HFFc6 (cell line): Measurements from ENCODE around the gene OPRPN. TPM values are rescaled to one million over a fixed set of nuclear protein-coding genes. Genes with fewer than 3 reads are reported as not detected.

Experiments
- total RNA-seq, 6 experiments: library from RNA; stranded (reverse); fragmentation: NEBNext Ultra II Directional; extraction: Animal tissue kit (Norgen Biotek cat#: 25700); gene quantifications; 2 replicates in 1 of 6; 3 replicates in 5 of 6; pipeline ENCODE4 v1.2.3, GENCODE V29; 2021

OPRPN gene
- total RNA-seq, 6 experiments from 2014 or later = not detected

Other genes starting within 250 kb of the OPRPN start
- gene PRR27, start 243.7 kb upstream of the OPRPN start, total RNA-seq = not detected
- gene ODAM, start 202.2 kb upstream of the OPRPN start, total RNA-seq = not detected
- not detected for gene FDCSP, start 171.8 kb upstream of the OPRPN start, total RNA-seq
- gene CSN3, start 155.3 kb upstream of the OPRPN start, total RNA-seq = not detected
- gene CABS1, start 63.0 kb upstream of the OPRPN start, total RNA-seq = not detected
- gene SMR3A, start 37.2 kb upstream of the OPRPN start, total RNA-seq = not detected
- not detected for gene SMR3B, start 14.8 kb upstream of the OPRPN start, total RNA-seq
- gene MUC7, start 74.3 kb downstream of the OPRPN start, total RNA-seq = not detected
- not detected for gene AMTN, start 120.6 kb downstream of the OPRPN start, total RNA-seq
- gene AMBN, start 194.3 kb downstream of the OPRPN start, total RNA-seq = not detected
- under 1 TPM in 5 of 6 experiments, not detected in 1; 0.02 to 0.14 (median 0.10) TPM for gene ENAM, start 230.8 kb downstream of the OPRPN start, total RNA-seq